GM12891 (cell line): ENCODE measurements around the gene RERE.

Experiments
- PAX5 ChIP-seq: IDR thresholded peaks from 2 replicates; pipeline ENCODE4 v1.6.1; 2011; ENCODE audit warnings: low read length, moderate library complexity, mild to moderate bottlenecking; ENCODE audit not compliant: insufficient read depth, severe bottlenecking
- POLR2A ChIP-seq: IDR thresholded peaks from 2 replicates; pipeline ENCODE4 v1.6.1; 2011; ENCODE audit warnings: low read depth, low read length, control low read depth
- POLR2AphosphoS5 ChIP-seq: IDR thresholded peaks from 2 replicates; pipeline ENCODE4 v1.6.1; 2011; ENCODE audit warnings: low read depth, low read length, control low read depth
- POU2F2 ChIP-seq: IDR thresholded peaks from 2 replicates; pipeline ENCODE4 v1.6.1; 2011; ENCODE audit warnings: low read depth, mild to moderate bottlenecking, control low read depth, low read length, moderate library complexity
- SPI1 ChIP-seq: IDR thresholded peaks from 2 replicates; pipeline ENCODE4 v1.6.1; 2011; ENCODE audit warnings: low read depth, low read length, control low read depth
- TAF1 ChIP-seq: IDR thresholded peaks from 2 replicates; pipeline ENCODE4 v1.6.1; 2011; ENCODE audit warnings: low read depth, low read length, control low read depth

GRCh38 chr1:8465692-8466091 lies 351.7 kb downstream of the RERE start:
- TF ChIP-seq POLR2AphosphoS5 = no peak
- no peak for TF ChIP-seq TAF1
- TF ChIP-seq POLR2A = no peak
- no peak for TF ChIP-seq SPI1
- no peak for TF ChIP-seq POU2F2
- no peak for TF ChIP-seq PAX5
